Stimulated activated effector memory CD8-positive, alpha-beta T cell treated with anti-CD3 and anti-CD28 coated beads, Interleukin-12 subunit alpha, Interleukin-12 subunit beta, amount 100 ng/mL, for 72 hours (primary cell): ENCODE data around the gene CSTPP1.
"Not testable (repeated sequence)": the region's sequence is repeated elsewhere in the genome, so short reads cannot be mapped to it uniquely, and the experiment has no call there.

ENCODE experiments used
- ATAC-seq: fragments of 150-1000 bp; cut with Tn5 transposase; 2 replicates; pipeline ENCODE4 v1.10.0; 2021
- DNase-seq, 2 donors: peaks; one replicate each; pipeline ENCODE4 v3.0.0; 2021 to 2022; ENCODE audit warnings: low spot score in 2 of 2
- H3K27ac Mint-ChIP-seq: one replicate; pipeline ENCODE4 v1.8.0; 2022; ENCODE audit warnings: mild to moderate bottlenecking, mixed read lengths
- H3K36me3 Mint-ChIP-seq: one replicate; pipeline ENCODE4 v1.8.0; 2022; ENCODE audit warnings: mild to moderate bottlenecking, mixed read lengths
- H3K4me1 Mint-ChIP-seq: one replicate; pipeline ENCODE4 v1.8.0; 2022; ENCODE audit warnings: mixed read lengths
- H3K4me3 Mint-ChIP-seq: one replicate; pipeline ENCODE4 v1.8.0; 2022; ENCODE audit warnings: mild to moderate bottlenecking, mixed read lengths
- H3K9me3 Mint-ChIP-seq: one replicate; pipeline ENCODE4 v1.8.0; 2022; ENCODE audit warnings: mixed read lengths

The CSTPP1 gene

GRCh38 chr11:46961886-46962285 lies 25.3 kb downstream of the CSTPP1 start:
- DNase-seq, H3K9me3 Mint-ChIP-seq, H3K36me3 Mint-ChIP-seq, H3K27ac Mint-ChIP-seq, H3K4me1 Mint-ChIP-seq, ATAC-seq, H3K4me3 Mint-ChIP-seq: not testable (repeated sequence)

GRCh38 chr11:46963844-46964243 lies 27.3 kb downstream of the CSTPP1 start:
- ATAC-seq (no peak), DNase-seq (no peak)
- no peaks in the 10 kb centered on the region for H3K9me3 Mint-ChIP-seq
- no peak overlapping the region for H3K27ac Mint-ChIP-seq
- no peak overlapping the region for H3K4me3 Mint-ChIP-seq
- H3K4me1 Mint-ChIP-seq: no peaks in the 10 kb centered on the region
- no peaks in the 10 kb centered on the region for H3K36me3 Mint-ChIP-seq

- Mint-ChIP-seq H3K4me1 (no peaks in the 10 kb centered on the region), H3K9me3 (no peaks in the 10 kb centered on the region), H3K4me3 (no peak overlapping the region), H3K36me3 (no peaks in the 10 kb centered on the region), H3K27ac (no peak overlapping the region)
- DNase-seq (no peak), ATAC-seq (no peak)
Observed at GRCh38 chr11:46966773-46967172, 30.2 kb downstream of the CSTPP1 start.

GRCh38 chr11:46967962-46968361 lies 31.4 kb downstream of the CSTPP1 start:
- H3K4me1 Mint-ChIP-seq: no peaks in the 10 kb centered on the region
- DNase-seq (no peak), ATAC-seq (no peak)
- H3K9me3 Mint-ChIP-seq: no peaks in the 10 kb centered on the region
- H3K27ac Mint-ChIP-seq: no peak overlapping the region
- no peak overlapping the region for H3K4me3 Mint-ChIP-seq
- H3K36me3 Mint-ChIP-seq: no peaks in the 10 kb centered on the region

GRCh38 chr11:46969379-46969778 lies 32.8 kb downstream of the CSTPP1 start:
- no peaks in the 10 kb centered on the region for H3K9me3 Mint-ChIP-seq
- no peak overlapping the region for H3K27ac Mint-ChIP-seq
- H3K4me3 Mint-ChIP-seq: no peak overlapping the region
- H3K36me3 Mint-ChIP-seq: no peaks in the 10 kb centered on the region
- ATAC-seq: no peak
- DNase-seq: no peak
- no peaks in the 10 kb centered on the region for H3K4me1 Mint-ChIP-seq

- Mint-ChIP-seq H3K4me1 (peaks cover 6% of the 10 kb centered on the region), H3K9me3 (no peaks in the 10 kb centered on the region), H3K36me3 (no peaks in the 10 kb centered on the region), H3K27ac (no peak overlapping the region), H3K4me3 (no peak overlapping the region)
- DNase-seq (no peak), ATAC-seq (no peak)
Observed at GRCh38 chr11:46970913-46971625, 34.5 kb downstream of the CSTPP1 start.

- Mint-ChIP-seq H3K4me3 (no peak overlapping the region), H3K36me3 (no peaks in the 10 kb centered on the region), H3K27ac (no peak overlapping the region), H3K9me3 (no peaks in the 10 kb centered on the region), H3K4me1 (peaks cover 6% of the 10 kb centered on the region)
- no peak for DNase-seq
- ATAC-seq: no peak
Observed at GRCh38 chr11:46972343-46972742, 35.8 kb downstream of the CSTPP1 start.

GRCh38 chr11:46972821-46973220 lies 36.3 kb downstream of the CSTPP1 start:
- Mint-ChIP-seq H3K36me3 (no peaks in the 10 kb centered on the region), H3K4me1 (peaks cover 6% of the 10 kb centered on the region), H3K9me3 (no peaks in the 10 kb centered on the region), H3K4me3 (no peak overlapping the region), H3K27ac (no peak overlapping the region)
- DNase-seq (no peak), ATAC-seq (no peak)

GRCh38 chr11:46976182-46976854 lies 39.8 kb downstream of the CSTPP1 start:
- peak; percentile 93 for ATAC-seq
- H3K4me3 Mint-ChIP-seq: no peak overlapping the region

GRCh38 chr11:46977038-46977813 lies 40.7 kb downstream of the CSTPP1 start:
- H3K4me3 Mint-ChIP-seq: no peak overlapping the region
- no peak overlapping the region for H3K27ac Mint-ChIP-seq
- ATAC-seq (no peak), DNase-seq (no peak)
- H3K9me3 Mint-ChIP-seq: no peaks in the 10 kb centered on the region
- H3K4me1 Mint-ChIP-seq: peaks cover 15% of the 10 kb centered on the region
- H3K36me3 Mint-ChIP-seq: no peaks in the 10 kb centered on the region

More at GRCh38 chr11:46976182-46976854, 39.8 kb downstream of the CSTPP1 start:
- Mint-ChIP-seq H3K4me1 (peaks cover 9% of the 10 kb centered on the region), H3K27ac (no peak overlapping the region), H3K9me3 (no peaks in the 10 kb centered on the region), H3K36me3 (no peaks in the 10 kb centered on the region)
- DNase-seq: no peak

- Mint-ChIP-seq H3K4me3 (no peak overlapping the region), H3K36me3 (no peaks in the 10 kb centered on the region), H3K9me3 (no peaks in the 10 kb centered on the region), H3K4me1 (peaks cover 15% of the 10 kb centered on the region), H3K27ac (no peak overlapping the region)
- no peak for ATAC-seq
- DNase-seq: no peak
Observed at GRCh38 chr11:46978005-46978491, 41.5 kb downstream of the CSTPP1 start.

- ATAC-seq: no peak
- no peak overlapping the region for H3K27ac Mint-ChIP-seq
- peaks cover 15% of the 10 kb centered on the region for H3K4me1 Mint-ChIP-seq
- no peaks in the 10 kb centered on the region for H3K9me3 Mint-ChIP-seq
- no peaks in the 10 kb centered on the region for H3K36me3 Mint-ChIP-seq
- DNase-seq: no peak
- H3K4me3 Mint-ChIP-seq: no peak overlapping the region
Observed at GRCh38 chr11:46979358-46979757, 42.8 kb downstream of the CSTPP1 start.

- Mint-ChIP-seq H3K27ac (peak overlapping the region; percentile 75), H3K4me3 (peak overlapping the region; percentile 49), H3K4me1 (peaks cover 9% of the 10 kb centered on the region), H3K9me3 (no peaks in the 10 kb centered on the region), H3K36me3 (no peaks in the 10 kb centered on the region)
- ATAC-seq (no peak), DNase-seq (no peak)
Observed at GRCh38 chr11:46981436-46981835, 44.9 kb downstream of the CSTPP1 start.

- H3K4me3 Mint-ChIP-seq: no peak overlapping the region
- peaks cover 9% of the 10 kb centered on the region for H3K4me1 Mint-ChIP-seq
- H3K27ac Mint-ChIP-seq: no peak overlapping the region
- no peaks in the 10 kb centered on the region for H3K36me3 Mint-ChIP-seq
- DNase-seq (no peak), ATAC-seq (no peak)
- H3K9me3 Mint-ChIP-seq: no peaks in the 10 kb centered on the region
Observed at GRCh38 chr11:46982797-46983452, 46.4 kb downstream of the CSTPP1 start.

GRCh38 chr11:46983598-46983997 lies 47.0 kb downstream of the CSTPP1 start:
- DNase-seq (no peak), ATAC-seq (no peak)
- H3K4me3 Mint-ChIP-seq: no peak overlapping the region
- no peaks in the 10 kb centered on the region for H3K9me3 Mint-ChIP-seq
- H3K36me3 Mint-ChIP-seq: no peaks in the 10 kb centered on the region
- peaks cover 9% of the 10 kb centered on the region for H3K4me1 Mint-ChIP-seq
- H3K27ac Mint-ChIP-seq: no peak overlapping the region
